ENCODE results near the gene EVL.

- TF ChIP-seq CTCF (IDR thresholded peaks at IDR 0.05) (no peak), POLR2A (IDR thresholded peaks at IDR 0.05) (no peak)
Measured at GRCh38 chr14:100170880-100171279, 105.7 kb downstream of the EVL start.
